HG02759 (cell line): ENCODE results near the gene FGGY.
"Not testable (repeated sequence)": the region's sequence is repeated elsewhere in the genome, so short reads cannot be mapped to it uniquely, and the experiment has no call there.

Experiments used
- ATAC-seq: cut with Tn5 transposase; IDR thresholded peaks from one replicate; pipeline ENCODE4 v1.9.1; 2021; ENCODE audit warnings: mild to moderate bottlenecking, moderate library complexity; ENCODE audit not compliant: unreplicated experiment

Gene FGGY

DNA sequence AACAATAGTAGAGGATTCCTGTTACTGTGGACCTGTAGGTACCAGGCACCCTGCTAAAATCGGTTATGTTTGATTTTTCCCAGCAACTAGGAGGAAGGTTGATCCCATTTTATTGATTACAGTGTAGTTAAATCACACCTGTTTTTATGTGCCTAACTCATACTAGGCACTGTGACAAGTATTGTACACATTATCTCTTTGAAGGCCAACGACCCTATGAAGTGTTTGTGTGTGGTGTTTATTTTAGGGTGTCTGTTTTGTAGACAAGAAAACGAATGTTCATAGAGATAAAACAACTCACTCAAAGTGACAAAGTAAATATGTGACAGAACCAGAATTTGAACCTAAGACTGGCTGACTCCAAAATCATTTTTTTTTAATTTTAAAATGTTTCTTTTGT is 49.5 kb downstream of the FGGY start:
- ATAC-seq, result no peak

DNA sequence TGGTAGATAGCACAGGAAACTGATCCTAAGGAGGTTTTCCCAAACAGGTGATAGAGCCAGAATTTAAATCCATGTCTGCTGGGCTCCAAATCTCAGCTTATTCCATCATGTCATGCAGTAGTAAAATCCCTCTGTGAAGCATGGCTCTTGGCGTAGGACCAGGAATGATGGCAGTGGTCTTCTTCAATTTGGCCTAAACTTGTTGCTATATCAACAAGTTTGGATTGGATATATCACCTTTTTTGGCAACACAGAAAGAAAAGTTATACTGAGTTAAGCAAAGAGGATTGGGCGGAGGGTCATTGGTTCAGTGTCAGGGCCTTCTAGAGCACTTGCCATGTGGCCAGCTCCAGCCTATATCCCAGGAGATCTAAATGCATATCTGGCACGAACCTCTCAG is 52.2 kb downstream of the FGGY start:
- ATAC-seq, result no peak

DNA sequence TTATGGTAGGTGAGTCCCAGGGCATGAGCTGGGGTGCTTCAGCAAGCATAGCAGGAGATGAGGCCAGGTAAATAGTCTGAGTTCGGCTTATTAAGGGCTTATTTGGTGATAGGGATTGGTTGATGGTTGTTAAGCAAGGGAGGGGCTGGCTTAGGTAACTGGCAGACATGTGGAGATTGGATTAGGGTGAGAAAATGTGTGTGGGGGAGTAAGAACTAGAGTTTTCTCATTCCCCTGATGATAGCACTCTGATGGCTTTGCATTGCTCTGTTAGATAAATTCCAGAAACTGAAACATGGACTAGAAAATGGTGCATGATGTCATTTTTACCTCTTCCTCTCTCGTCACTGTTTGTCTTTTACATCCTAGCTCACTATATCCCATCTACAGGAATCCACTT is 53.6 kb downstream of the FGGY start:
- ATAC-seq, result no peak

DNA sequence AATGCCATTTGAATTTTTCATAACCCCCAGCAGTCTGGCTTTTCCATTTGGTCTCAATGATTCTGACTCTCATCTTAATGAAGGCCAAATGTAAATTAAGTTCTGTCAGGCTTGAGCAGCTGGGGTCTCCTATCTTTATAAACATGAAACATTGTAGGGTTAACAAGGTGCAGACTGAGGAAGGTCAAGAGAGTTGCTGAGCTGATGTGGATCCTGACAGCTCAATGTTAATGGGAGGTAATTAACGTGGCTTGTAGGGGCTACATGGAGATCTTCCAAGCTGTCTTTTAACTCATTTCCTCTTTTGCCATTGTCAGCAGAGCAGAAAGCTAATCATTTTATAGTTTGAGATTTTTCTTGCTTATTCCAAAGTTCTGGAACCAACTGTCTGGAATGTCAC is 55.2 kb downstream of the FGGY start:
- no peak for ATAC-seq

DNA sequence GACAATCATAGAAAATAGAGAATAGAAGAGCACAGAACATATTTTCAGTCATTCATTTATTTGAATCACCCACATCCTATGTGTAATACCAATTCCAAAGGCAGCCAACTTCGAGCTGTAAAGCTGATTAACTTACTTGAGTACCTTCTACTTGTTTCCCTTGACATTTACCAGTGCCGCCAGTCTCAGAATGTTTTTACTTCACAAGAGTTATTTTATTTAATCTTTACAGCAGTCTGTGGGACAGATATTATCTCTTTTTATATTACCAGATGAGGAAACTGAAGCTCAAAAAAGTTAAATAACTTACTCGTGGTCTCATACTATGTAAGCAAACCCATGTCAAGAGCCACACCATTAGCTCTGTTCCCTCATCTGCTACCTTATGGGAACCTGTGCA is 56.6 kb downstream of the FGGY start:
- no peak for ATAC-seq

DNA sequence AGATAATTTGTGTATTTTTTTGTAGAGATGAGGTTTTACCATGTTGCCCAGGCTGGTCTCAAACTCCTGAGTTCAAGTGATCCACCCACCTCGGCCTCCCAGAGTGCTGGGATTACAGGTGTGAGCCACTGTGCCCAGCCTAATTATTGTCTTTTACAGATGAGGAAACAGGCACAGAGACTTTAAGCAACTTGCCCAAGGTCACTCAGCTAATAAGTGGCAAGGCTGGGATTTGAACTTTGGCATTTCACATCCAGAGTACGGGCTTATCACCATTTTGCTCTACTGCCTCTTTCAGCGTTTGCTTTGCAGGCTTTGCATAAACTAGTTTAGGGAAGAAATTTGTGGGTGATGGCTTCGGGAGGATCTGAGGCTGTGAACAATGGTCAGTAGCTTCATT is 57.3 kb downstream of the FGGY start:
- not testable (repeated sequence) for ATAC-seq

DNA sequence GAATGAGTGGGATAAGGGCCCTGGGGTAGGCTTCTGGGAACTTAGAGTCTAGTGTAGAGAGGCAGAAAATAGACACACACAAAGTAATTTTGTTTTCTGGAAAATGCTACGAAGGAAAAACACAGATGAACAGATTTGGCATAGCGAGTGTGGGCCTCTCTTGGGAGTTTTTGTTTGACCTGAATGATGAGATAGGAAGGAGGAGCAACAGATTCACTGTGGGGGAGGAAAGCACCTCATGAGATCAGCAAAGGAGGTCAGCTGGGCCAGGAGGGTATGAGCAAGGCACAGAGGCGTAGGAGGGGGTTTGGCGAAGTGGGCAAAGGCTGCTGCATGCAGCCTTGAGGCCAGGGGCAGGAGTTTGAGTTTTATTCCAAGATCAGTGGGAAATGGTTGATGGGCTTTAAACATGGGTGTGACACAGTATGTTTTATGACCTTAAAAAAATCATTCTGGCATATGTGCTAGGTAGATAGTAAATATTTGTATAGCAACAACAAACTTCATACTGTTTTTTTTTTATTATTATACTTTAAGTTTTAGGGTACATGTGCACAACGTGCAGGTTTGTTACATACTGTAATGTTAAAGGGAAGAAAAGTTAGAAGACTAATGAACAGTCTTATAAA is 57.9 kb downstream of the FGGY start:
- peak; percentile 82 for ATAC-seq

DNA sequence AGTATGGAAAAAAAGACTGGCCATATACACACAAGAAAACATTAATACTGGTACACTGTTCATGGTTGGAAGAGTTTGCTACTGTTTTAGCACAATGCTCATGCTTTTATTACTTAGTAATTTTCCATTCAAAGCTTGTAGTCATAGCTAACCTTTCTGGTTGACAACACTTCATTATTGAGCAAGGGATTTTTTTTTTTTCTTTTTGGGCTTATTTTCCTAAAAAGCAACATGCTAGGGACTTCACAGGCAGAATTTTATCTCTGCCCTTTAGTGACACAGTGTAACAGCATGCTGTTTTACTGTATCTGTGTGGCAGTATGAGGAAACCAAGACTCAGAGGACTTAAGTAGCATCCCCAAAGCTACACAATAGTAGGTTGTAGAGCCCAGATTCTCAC is 58.5 kb downstream of the FGGY start:
- peak; percentile 78 for ATAC-seq

DNA sequence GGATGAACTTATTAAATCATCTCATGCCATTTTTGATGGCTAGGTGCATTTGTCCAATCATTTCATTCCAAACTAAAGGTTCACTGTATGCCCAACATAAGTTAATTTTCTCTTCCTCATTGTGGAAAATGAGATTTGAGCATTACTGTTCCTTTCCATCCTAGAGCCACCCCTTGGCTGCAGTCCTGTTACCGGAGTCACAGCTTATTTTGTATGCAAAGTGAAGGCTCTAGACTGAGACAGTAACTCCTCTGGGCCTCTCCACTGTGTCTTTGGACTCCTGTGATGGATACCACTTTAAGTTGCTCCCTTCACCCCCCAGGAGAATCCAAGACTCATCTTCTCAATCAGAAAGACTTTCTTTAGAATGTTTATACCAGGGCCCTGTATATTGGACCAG is 59.7 kb downstream of the FGGY start:
- no peak for ATAC-seq

DNA sequence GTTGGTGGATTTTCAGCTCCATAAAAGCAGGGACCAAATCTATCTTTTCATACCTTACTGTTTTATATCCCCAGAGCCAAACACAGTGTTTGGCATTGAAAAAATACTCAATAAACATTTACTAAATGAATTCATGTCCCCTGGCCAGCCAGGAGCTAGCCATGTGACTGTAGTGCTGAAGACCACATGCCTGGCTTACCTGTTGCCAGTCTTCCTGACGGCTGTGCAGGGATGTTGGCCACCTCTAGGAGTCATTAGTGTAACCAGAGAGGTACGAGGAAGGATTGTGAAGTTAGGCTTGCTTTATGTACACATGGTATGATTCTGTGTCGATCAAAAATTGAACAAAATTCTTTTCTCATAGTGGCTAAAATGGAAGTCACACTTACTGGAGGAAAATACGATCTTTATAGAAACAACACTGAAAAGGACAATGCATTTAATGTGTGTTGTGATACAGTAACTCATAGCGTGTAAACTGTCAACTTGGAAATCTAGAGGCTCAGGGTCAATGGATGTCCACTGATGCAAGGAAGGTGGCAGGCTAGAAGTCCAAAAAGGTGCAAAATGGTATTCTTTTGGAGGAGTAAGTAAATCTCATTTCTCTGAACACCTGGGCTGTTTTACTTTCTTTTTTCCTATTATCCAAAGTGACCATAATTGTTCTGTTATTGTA is 60.9 kb downstream of the FGGY start:
- ATAC-seq, result no peak

DNA sequence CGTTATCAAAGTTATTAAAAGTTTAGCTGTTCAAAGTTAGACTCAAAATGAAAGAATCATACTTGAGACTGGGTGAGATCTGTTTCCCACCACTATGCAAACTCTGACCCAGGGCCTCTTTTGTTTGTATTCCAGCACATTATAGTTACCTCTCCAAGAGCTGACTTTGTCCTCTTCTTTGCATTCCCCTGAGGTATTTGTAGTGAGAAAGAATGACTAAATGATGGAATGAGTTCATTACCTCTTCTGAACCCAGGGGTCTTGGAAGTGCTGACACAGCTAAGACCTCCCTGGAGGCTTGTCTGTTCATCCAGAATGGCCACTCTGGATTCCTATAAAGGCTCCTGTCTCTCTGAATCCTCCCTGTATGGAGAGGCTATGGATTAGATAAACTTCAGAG is 62.4 kb downstream of the FGGY start:
- no peak for ATAC-seq

DNA sequence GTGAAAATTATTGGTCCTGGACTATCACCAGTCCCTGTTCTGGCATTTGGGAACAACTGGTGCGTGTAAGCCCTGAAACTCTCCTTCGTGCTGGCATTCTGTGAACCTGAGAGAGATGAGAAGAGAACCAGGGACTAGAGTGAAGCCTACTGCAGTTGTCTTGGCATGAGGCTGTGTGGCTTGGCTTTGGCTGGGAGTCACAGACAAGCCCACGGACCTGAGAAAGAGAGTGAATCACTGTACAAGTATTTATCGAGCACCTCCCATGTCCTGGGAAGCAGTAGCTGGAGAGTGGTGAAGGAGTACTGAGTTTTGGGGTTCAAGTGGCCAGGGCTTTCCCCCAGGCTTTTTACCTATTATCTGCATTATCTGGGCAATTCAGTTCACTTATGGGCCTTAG is 63.3 kb downstream of the FGGY start:
- no peak for ATAC-seq

DNA sequence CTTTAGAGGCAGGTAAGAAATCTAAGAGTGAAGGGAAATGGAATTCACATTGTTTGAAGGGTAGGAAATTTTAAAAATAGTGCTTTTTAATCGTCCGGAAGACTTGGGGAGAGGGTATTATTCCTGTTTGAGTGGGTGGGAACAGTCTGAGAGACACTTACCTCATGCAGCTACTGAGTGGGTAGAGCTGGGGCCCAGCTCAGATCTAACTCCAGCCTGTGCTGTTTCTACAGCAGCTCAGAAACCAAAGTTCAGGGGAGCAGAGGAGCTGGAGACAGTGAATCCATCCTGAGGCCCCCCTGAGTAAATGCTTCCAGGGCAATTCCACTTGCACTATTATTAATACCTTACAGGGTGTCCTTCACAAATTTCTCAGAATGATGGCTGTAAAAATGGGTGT is 63.8 kb downstream of the FGGY start:
- no peak for ATAC-seq

DNA sequence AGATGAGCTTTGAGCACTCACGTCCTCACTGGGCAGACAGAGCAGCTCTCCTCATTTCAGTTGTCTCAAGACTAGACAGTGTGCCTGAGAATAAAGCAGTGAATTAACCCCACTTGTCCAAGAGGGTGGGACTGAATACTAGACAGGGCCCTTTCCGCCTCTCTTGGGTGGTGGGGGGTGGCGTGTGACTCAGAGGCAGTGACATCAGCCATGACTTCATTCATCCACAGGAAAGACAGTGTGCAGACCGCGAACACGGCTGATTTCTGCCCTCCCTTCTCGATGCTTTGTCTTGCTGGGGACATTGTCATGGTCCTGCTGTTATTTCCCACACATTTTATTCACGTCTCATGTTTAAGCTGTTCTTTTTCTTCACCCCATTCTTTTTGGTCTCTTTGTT is 64.9 kb downstream of the FGGY start:
- no peak for ATAC-seq

DNA sequence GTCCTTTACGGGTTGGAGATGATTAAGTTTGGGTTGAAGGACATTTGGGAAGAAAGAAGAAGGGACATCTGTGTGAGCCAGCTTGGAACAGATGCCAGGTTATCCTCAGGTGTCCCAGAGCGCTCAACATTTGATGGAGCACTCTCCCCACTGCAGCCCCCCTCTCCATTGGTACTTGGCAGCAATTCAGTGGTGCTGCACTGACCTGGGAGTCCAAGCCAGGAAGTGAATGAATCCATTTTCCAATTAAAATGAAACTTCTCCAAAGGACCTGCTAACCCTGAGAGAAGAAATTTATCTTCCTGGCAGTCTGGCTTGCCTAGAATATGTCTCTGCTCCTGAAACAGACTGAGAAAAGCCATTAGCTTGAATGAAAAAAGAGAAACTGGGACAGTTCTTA is 67.1 kb downstream of the FGGY start:
- ATAC-seq, result no peak

DNA sequence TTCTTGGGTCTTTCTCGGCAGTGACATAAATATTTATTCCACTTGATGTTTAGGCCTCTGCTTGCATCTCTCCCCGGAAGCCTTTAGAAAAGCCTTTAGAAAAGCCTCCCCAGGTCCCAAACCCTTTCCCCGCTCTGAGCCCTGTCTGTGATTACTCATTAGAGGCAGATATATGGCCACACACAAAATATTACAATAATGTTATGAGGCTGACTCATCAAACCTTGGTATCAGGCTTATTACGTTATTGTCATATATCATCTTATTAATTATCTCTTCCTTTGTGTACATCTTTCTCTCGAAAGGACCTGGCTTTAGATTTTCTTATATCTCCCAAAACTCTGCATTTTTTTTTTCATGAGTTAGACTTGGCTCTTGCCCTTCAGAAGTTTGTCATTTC is 69.5 kb downstream of the FGGY start:
- no peak for ATAC-seq

DNA sequence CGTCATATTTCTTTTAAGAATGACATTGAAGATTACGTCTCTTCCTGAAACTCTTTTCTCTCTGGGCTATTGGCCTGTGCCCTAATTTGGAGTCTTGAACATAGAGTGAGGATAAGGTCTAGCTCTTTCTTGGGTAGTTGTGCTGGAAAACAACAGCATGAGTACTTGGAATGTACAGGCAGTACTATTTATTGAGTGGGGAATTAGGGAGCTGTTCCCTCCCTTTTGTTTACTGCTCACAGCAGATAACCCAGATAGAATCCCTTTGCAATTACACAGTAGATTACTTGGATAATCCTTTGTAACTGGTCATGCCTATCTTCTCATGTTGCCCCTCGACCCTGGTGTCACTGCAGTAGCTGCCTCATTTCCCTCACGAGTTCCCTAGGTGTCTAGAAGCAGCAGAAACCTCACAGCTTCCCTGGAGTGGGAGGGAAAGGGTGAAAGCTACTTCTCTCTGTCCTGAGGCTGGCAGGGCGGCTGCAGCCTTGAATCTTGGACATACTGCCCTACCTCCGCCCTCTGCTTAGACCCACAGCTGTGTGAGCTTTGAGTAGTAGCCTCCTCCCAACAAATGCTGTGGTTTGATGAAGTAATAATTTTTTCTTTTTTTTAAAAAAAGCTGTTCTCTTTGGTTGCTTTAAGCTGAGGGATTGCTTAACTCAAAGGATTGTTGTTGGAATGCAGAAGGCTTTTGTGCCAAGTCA is 70.6 kb downstream of the FGGY start:
- ATAC-seq, result no peak

DNA sequence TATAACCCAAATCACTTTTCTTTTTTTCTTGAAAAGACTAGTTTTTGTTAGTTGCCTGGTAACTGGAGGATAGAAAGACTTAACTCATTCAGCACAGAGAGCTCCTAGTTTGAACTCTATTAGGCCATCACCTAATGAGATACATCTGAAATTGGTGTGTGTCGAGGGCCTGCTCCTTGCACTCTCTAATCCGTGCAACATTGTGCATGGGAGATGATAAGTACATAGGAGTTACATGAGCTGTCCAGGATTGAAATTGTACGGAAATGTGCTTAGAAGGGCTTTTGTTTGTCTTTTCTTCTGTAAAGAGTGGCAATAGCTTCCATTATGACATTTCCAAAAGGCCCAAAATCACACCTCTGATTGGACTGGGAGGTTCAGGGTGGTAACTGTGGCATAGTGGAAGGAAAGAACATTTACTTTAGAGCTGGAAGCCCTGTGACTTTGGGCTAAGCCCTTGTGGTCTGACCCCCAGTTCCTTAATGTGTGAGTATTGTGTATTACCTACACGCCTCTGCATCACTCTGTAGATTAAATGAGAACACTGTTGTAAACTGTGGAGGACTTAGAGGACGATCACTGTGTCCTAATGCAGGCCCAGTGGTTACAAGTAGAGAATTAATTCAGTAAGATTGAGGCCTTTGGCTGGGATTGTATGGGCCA is 71.2 kb downstream of the FGGY start:
- ATAC-seq, result no peak

DNA sequence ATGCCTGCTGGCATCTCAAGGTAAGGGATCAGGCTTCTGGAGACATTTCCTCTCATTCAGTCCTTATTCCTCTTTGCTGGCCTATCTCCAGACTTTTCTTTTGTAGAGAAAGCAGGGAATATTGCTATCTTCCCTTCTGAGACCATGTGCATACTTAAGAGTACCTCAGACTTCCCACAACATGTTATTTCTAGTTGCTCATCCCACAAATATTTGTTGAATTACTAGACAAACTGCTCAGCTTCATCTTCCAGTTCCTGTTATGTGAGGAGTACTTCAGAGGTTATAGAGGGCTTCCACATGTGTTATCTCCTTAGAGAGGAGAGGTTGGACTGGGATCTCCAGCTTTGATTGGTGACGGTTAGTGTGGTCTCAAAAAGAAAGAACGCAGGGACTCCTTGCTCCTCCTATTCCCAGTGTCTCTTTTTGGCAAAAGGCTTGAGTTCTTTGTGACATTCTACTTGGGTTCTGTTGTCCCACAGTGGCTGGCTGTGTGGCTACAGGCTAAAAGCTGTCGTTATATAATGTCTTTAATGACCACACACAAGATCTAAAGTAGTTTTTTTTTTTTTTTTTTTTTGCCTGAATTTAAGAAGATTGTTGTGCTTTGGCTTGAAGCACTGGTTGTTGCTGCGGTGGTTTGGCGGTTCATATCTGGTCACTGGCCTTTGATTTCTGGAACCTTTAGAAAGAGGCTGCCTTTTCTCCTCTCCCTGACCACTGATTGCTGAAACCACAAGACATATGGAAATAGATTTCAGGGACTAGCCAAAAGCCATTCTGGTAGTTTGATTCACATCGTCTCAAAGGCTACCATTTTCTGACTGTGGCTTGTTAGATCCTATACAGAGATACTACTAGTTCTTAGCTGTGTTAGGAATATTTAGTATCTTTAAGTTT is 78.7 kb downstream of the FGGY start:
- ATAC-seq, result no peak

DNA sequence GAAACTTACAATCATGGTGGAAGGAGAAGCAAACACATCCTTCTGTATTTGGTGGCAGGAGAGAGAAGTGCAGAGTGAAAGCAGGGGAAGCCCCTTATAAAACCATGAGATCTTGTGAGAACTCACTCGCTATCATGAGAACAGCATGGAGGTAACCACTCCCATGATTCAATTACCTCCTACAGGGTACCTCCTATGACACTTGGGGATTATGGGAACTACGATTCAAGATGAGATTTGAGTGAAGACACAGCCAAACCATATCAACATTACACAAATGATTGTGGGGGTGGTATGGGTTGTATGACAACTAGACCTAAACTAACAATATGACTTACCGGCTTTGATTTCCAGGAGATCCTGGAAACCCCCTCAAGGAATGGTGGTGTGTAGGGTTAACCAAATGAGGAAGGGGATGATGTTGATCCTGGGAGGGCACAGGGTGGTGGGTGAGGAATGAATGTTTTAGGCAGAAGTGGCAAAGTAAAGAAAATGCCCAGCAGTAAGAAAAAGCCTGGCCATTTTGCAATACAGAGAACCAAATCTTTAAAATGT is 80.5 kb downstream of the FGGY start:
- no peak for ATAC-seq
